CD4-positive, alpha-beta T cell treated with Interleukin-17A for 1 hour (primary cell): ENCODE data around the gene PPM1B.
A peak's percentile ranks its signal among the peaks of the same experiment; 100 is the strongest.
"Not testable (repeated sequence)": the region's sequence is repeated elsewhere in the genome, so short reads cannot be mapped to it uniquely, and the experiment has no call there.

Experiments used
- DNase-seq: peaks from one replicate; pipeline ENCODE4 v3.0.0-alpha.2; 2020

The PPM1B gene

DNA sequence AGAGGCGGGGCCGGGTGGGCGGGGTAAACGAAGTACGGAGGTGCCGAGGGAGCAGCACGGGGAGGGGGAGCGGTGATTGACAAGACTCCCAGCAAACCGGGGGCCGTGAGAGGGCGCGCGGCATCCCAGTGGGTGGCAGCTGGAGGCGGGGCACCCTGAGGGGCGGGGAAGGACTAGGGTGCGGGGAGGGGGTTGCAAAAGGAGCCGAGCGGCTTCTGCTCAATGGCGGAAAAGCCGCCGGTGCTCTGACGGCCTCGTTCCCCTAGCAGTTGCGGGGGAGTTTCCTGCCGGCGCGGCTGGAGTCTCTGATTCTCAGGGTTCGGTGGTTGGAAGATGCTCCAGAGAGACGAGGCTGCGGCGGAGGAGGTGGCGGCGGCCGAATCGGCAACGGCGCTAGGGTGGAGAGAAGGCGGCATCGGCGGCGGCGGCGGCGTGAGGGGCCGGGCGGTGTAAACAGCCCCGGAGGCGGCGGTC, at the start of gene PPM1B:
PPM1B (plus strand) TSS at position 195 of the 474 bp plus-strand sequence. CDS start 32,325 bp downstream, outside the sequence.
- DNase-seq, result no peak

DNA sequence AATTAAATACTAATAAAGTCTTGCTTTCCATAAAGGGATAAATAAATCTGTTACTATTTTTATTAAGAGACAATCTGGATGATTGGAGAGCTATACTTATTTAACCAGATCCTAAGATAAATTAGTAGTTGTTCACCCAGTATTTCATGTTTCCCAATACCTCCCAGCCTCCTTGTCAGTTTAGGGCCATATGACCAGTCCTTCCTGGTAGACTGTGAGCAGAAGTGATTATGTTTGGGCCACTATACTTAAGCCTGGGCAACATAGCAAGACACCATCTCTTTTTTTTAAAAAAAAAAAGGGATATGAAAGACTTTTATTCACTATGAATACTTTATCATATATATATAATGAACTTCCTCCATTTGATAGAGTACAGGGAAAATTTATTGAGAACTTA, 48.8 kb upstream of the PPM1B start:
- DNase-seq, result no peak

DNA sequence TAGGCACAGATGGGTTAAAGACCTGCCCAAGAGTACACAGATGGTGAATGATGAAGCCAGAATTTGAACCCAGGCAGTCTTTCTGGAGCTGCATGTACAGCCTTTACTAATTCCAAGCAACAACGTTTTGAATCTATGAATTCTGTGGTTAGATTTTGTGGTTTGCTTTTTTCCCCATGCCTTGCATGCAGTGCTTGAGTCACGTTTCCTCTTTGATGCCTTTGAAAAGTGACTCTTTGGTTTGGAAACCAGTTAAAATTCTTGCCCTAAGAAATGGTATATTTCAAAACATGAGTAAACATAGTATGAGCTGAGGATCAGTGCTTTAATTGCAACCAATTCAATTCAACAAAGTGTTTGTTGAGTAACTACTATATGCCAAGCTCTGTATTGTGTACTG, 48.2 kb upstream of the PPM1B start:
- peak; percentile 43 for DNase-seq

DNA sequence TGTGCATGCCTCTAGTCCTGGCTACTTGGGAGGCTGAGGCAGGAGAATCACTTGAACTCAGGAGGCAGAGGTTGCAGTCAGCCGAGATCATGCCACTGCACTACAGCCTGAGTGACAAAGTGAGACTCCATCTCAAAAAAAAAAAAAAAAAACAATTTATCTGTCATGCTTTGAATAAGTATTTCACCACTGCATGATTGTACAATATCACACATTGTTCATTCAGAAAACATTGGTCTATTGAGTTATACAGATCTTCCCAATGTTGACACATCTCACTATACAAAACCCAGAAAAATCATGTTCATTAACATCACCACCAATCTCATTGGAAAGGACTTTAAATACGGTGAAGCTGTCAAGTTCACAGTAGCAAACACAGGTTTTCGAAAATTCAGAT, 46.8 kb upstream of the PPM1B start:
- no peak for DNase-seq

DNA sequence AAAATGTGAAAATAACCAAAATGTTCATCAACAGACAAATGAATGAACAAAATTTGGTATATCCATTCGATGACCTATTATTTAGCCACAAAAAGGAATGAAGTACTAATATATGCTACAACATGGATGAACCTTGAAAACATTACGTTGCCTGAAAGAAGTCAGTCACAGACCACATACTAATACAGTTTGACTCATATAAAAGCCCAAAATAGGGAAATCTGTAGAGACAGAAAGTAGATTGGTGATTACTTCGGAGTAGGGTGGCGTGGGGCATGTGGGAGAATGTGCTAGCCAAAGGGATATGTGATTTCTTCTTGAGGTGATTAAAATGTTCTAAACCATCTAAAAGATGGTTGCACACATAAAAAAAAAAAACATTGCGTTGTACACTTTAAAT, 44.2 kb upstream of the PPM1B start:
- DNase-seq, result no peak

DNA sequence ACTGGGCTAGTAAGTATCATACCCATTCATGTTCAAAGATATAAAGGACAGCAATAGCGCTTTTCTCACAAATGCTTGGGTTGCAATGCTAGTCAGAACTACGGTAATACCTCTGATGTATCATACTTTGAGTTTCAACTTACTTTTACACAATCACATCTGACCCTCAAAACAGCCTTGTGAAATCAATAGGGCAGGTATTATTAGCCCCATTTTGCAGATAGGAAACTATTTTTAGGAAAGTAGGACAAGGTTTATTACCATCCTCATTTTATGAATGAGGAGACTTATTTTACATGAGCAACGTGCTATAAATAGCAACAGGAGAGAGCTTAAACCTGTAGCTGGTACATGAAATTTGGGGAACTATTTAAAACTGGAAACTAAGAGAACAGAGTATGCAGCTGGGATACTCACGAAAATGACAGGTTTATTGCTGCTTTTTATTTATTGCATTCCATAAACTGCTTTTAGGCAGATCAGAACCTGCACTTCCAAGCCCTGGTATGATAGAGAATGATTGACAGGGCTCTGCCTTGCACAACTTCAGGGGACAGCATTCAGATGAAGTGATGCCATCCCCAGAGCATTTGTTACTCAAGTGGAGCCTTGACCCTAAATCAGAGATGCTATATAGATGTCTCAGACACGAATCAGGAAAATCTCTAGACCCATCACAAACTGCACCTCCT, 42.4 kb upstream of the PPM1B start:
- DNase-seq, result no peak

DNA sequence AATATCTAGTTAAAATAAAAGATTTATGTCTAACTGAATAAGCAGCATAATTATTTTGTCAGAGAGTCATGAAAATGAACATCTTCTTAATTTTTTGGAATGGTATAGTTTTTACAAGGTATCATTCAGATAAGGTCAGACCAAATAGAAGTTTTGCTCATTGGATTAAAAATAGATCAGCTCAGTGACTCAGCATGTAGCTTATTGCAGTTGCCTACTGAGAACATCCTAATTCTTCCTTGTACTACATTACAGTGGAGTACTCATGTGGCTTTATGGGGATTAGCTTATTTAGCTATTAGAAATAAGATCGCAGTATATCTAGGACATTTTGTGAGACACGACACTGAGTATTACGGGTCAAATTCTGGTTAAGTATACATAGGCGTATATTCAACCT, 38.2 kb upstream of the PPM1B start:
- DNase-seq, result no peak

- no peak for DNase-seq
These were observed 37.5 kb upstream of the PPM1B start for GRCh38 chr2:44131177-44131576.

DNA sequence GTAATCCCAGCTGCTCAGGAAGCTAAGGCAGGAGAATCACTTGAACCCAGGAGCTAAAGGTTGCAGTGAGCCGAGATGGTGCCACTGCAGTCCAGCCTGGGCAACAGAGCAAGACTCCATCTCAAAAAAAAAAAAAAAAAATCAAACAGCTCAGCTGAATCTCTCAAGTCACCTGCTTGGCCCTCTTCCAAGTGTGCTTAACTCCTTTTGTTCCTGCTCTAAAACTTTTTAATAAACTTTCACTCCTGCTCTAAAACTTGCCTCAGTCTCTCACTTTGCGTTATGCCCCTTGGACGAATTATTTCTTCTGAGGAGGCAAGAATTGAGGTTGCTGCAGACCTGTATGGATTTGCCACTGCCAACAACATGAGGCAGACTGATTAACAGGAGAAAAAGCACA, 35.1 kb upstream of the PPM1B start:
- DNase-seq, result not testable (repeated sequence)

- DNase-seq, result no peak
These were observed 33.8 kb upstream of the PPM1B start for GRCh38 chr2:44134848-44135247.

DNA sequence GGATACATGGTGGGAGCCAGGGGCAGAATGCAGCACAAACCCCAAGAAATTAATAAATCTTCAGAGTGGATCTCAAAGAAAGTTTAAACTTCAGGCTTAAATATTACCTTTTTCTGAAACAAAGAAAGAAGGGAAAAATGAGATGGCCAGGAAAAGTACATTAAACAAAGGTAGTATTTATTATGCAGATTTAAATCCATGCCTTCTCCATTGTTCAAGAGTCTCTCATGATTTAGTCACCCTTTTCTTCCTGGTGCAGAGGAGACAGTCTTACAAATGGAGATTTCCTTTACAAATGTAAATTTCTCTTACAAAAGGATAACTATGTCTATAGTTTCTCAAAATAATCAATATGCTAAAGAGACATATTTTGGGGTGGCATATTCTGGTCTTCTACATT, 33.4 kb upstream of the PPM1B start:
- DNase-seq, result no peak

DNA sequence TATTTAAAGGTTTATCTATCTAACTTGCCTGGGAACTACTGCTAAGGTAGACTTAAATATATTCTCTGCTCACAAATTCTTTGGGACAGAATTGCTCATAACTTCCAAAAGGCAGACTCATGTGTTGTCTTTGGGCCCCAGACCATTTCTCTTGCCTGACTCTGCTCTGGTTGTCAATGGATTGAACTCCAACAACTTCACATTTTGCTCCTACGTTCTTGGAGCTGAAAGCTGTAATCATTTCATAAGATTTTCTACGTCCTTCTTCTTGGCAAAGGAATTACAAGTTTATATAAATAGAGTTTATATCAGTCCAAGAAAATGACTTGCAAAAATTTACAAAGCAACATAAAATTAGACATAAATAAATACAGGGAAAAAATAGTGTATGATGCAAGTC, 32.9 kb upstream of the PPM1B start:
- no peak for DNase-seq

DNA sequence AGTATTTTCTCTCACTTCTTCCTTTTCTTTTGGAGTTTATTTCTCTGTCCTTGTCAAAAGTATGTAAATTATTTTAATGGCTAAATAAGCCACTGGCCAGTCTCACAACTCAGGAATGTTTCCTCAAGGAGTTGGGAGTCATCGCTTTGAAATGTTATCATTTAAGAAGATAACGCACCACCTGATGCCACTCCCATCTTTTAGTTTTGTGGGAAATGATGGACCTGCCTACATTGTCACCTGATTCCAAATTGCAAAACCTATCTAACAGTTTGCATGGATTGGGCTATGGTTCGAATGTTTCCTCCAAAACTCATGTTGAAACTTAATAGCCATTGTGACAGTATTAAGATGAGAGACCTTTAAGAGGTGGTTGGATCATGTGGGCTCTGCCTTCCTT, 32.4 kb upstream of the PPM1B start:
- no peak for DNase-seq

GRCh38 chr2:44137048-44137447, 31.6 kb upstream of the PPM1B start:
- DNase-seq, result no peak

- DNase-seq, result no peak
These were observed 30.7 kb upstream of the PPM1B start for GRCh38 chr2:44137872-44138551.

DNA sequence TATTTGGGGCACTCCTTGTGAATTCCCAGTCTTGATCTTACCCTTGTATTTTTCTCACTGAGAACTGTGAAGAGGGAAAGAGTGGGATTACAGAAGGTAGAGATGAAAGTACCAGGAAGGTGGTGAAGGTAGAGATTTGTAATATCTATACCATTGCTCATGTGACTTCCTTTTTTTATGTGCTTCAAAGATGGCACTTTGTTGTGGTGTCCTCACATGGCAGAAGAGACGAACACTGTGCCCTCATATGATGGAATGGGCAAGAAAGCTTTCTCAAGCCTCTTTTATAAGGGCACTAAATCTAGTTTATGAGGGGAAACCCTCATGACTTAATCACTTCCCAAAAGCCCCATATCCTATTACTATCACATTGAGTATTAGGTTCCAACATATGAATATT, 28.9 kb upstream of the PPM1B start:
- no peak for DNase-seq

GRCh38 chr2:44142306-44142705, 26.4 kb upstream of the PPM1B start:
- no peak for DNase-seq

DNA sequence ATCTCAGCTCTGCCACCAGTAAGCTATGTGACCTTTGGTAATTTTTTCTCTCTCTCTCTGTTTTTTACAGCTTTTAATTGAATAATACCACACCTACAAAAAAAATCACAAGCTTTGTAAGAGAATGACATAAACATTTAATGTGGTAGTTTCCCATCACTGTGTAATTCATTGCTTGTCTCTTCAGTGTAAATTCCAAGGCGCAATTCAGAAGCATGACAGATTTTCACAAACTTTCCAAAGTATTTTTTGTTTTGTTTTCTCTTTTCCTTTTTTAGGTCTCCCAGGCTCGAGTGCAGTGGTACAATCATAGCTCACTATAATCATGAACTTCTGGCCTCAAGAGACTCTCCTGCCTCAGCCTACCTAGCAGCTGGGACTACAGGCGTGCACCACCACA, 25.0 kb upstream of the PPM1B start:
- no peak for DNase-seq

DNA sequence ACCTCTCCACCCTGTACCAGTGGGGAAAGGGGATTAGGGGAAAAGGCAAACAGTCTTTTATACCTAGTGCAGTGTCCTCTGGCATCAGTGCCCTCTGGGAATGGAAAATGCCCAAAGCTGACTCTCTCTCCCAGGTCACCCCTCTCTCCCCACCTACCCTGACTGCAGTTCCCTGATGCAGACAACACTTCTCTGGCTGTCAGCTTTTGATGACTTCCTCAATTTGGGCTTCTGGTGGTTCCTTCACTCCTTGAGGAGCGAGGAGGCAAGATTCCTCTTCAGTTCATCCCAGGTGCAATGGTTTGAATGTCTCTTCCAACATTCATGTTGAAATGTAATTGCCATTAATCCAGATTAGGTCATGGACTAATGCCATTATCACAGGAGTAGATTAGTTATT, 19.7 kb upstream of the PPM1B start:
- no peak for DNase-seq

GRCh38 chr2:44150473-44150872, 18.2 kb upstream of the PPM1B start:
- DNase-seq, result no peak

DNA sequence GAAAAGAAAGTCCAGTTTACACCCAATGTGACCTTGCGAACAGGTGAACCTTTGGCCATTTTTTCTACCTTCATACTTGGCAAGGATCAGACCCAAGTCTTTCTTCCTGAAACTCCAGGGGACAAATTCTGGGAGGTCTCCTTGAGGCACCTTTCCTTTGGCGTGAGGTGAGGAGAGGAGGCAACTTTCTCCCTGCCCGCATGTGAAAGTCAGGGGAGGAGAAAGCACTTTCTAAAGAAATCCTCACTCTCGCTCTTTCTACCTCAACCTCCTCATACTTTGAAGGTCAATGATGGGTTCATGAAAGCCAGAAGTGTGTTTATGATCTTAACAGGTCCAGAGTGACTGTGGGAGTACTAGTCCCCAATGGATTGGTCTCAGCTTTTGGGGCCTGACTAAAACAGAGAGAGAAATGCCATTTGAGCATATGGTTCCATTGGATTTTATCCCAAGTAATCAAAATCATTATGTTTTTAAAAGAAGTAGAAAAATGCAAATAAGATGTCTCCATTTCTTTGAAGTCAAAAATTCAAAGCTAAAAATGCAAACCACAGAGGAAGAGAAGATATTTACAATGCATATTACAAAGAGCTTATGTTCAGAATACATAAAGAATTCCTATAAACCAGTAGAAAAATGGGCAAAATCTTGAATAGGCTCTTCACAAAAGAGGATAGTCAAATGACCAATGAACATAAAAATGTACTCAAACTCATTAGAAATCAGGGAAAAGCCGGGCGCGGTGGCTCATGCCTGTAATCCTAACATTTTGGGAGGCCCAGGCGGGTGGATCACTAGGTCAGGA, 15.6 kb upstream of the PPM1B start:
- DNase-seq, result no peak

GRCh38 chr2:44155666-44156446, 12.8 kb upstream of the PPM1B start:
- no peak for DNase-seq

- DNase-seq, result no peak
These were observed 4.9 kb upstream of the PPM1B start for GRCh38 chr2:44163777-44164176.
